H9 (cell line): ENCODE measurements around the gene KCNMB2. TPM values are rescaled to one million over a fixed set of nuclear protein-coding genes. Genes with fewer than 3 reads are reported as not detected.

ENCODE experiments used
- DNase-seq: peaks from one replicate; pipeline ENCODE4 v3.0.0-alpha.2; 2017
- H2AFZ ChIP-seq: one replicate; pipeline ENCODE4 v1.6.1; 2013; ENCODE audit warnings: mild to moderate bottlenecking, low read length, control low read depth, moderate library complexity
- H2AK5ac ChIP-seq: 2 replicates; pipeline ENCODE4 v1.6.1; 2013; ENCODE audit warnings: low read length, control low read depth, mixed read lengths; ENCODE audit not compliant: insufficient read length
- H2BK120ac ChIP-seq: one replicate; pipeline ENCODE4 v1.6.1; 2013; ENCODE audit warnings: low read depth, mild to moderate bottlenecking, low read length, control low read depth, inconsistent platforms; ENCODE audit not compliant: poor library complexity, severe bottlenecking
- H2BK12ac ChIP-seq: 2 replicates; pipeline ENCODE4 v1.6.1; 2013; ENCODE audit warnings: low read length, control low read depth, mixed read lengths, low read depth; ENCODE audit not compliant: insufficient read length
- H2BK15ac ChIP-seq: 2 replicates; pipeline ENCODE4 v1.6.1; 2013; ENCODE audit warnings: low read depth, low read length, control low read depth
- H2BK20ac ChIP-seq: one replicate; pipeline ENCODE4 v1.6.1; 2013; ENCODE audit warnings: low read depth, mild to moderate bottlenecking, low read length, control low read depth, inconsistent platforms; ENCODE audit not compliant: poor library complexity, severe bottlenecking
- H2BK5ac ChIP-seq: 2 replicates; pipeline ENCODE4 v1.6.1; 2013; ENCODE audit warnings: low read length, control low read depth, mixed read lengths; ENCODE audit not compliant: insufficient read length
- H3K14ac ChIP-seq: 2 replicates; pipeline ENCODE4 v1.6.1; 2013; ENCODE audit warnings: low read length, control low read depth; ENCODE audit not compliant: insufficient read depth
- H3K18ac ChIP-seq: 2 replicates; pipeline ENCODE4 v1.6.1; 2013; ENCODE audit warnings: low read depth, mild to moderate bottlenecking, mixed read lengths, low read length, control low read depth; ENCODE audit not compliant: insufficient read length
- H3K23ac ChIP-seq: 2 replicates; pipeline ENCODE4 v1.6.1; 2013; ENCODE audit warnings: low read length, control low read depth, mixed read lengths, low read depth; ENCODE audit not compliant: insufficient read length
- H3K23me2 ChIP-seq: 2 replicates; pipeline ENCODE4 v1.6.1; 2013; ENCODE audit warnings: low read depth, mild to moderate bottlenecking, mixed read lengths, low read length, control low read depth; ENCODE audit not compliant: insufficient read length, poor library complexity, severe bottlenecking
- H3K27ac ChIP-seq: 2 replicates; pipeline ENCODE4 v1.5.1; 2013; ENCODE audit warnings: low read length, control low read depth, mixed read lengths, low read depth; ENCODE audit not compliant: insufficient read length
- H3K27me3 ChIP-seq: 2 replicates; pipeline ENCODE4 v1.6.1; 2013; ENCODE audit warnings: low read length, control low read depth, inconsistent platforms; ENCODE audit not compliant: insufficient read depth
- H3K4ac ChIP-seq: 2 replicates; pipeline ENCODE4 v1.6.1; 2013; ENCODE audit warnings: low read depth, mild to moderate bottlenecking, control low read depth, inconsistent platforms, low read length, moderate library complexity
- H3K4me1 ChIP-seq: 2 replicates; pipeline ENCODE4 v1.6.1; 2013; ENCODE audit warnings: low read length, control low read depth, inconsistent platforms; ENCODE audit not compliant: insufficient read depth
- H3K4me2 ChIP-seq: 2 replicates; pipeline ENCODE4 v1.6.1; 2013; ENCODE audit warnings: low read length, control low read depth, mixed read lengths; ENCODE audit not compliant: insufficient read length, insufficient read depth
- H3K56ac ChIP-seq: 2 replicates; pipeline ENCODE4 v1.6.1; 2013; ENCODE audit warnings: low read depth, mild to moderate bottlenecking, mixed read lengths, low read length, control low read depth; ENCODE audit not compliant: insufficient read length
- H3K79me1 ChIP-seq: 2 replicates; pipeline ENCODE4 v1.6.1; 2013; ENCODE audit warnings: low read depth, mild to moderate bottlenecking, moderate library complexity, low read length, control low read depth, inconsistent platforms; ENCODE audit not compliant: insufficient read depth, poor library complexity, severe bottlenecking
- H3K79me2 ChIP-seq: 2 replicates; pipeline ENCODE4 v1.6.1; 2013; ENCODE audit warnings: low read length, control low read depth, inconsistent platforms; ENCODE audit not compliant: insufficient read depth
- H3K9ac ChIP-seq: 2 replicates; pipeline ENCODE4 v1.6.1; 2013; ENCODE audit warnings: low read length, control low read depth, mixed read lengths; ENCODE audit not compliant: insufficient read length; ENCODE audit errors: extremely low read depth
- H3K9me3 ChIP-seq: one replicate; pipeline ENCODE4 v1.6.1; 2013; ENCODE audit warnings: low read depth, low read length, inconsistent platforms; ENCODE audit not compliant: control insufficient read depth
- H3T11ph ChIP-seq: one replicate; pipeline ENCODE4 v1.6.1; 2013; ENCODE audit warnings: mild to moderate bottlenecking, low read length, control low read depth, inconsistent platforms
- H4K20me1 ChIP-seq: one replicate; pipeline ENCODE4 v1.6.1; 2013; ENCODE audit not compliant: control insufficient read depth, insufficient read length, insufficient read depth
- H4K5ac ChIP-seq: 2 replicates; pipeline ENCODE4 v1.6.1; 2013; ENCODE audit warnings: low read depth, mild to moderate bottlenecking, mixed read lengths, low read length, control low read depth; ENCODE audit not compliant: insufficient read length
- H4K8ac ChIP-seq: replicated peaks from 2 replicates; pipeline ENCODE4 v1.6.1; 2013; ENCODE audit warnings: low read length, control low read depth, mixed read lengths, low read depth; ENCODE audit not compliant: insufficient read length
- H4K91ac ChIP-seq: 2 replicates; pipeline ENCODE4 v1.6.1; 2013; ENCODE audit warnings: low read depth, mild to moderate bottlenecking, moderate library complexity, mixed read lengths, low read length, control low read depth; ENCODE audit not compliant: insufficient read length
- H3K27ac Mint-ChIP-seq, 3 experiments: 2 replicates in 2 of 3; 3 replicates in 1 of 3; pipeline ENCODE4 v1.8.0; 2020 to 2021; ENCODE audit warnings: mixed read lengths in 3 of 3, mild to moderate bottlenecking in 1 of 3, moderate library complexity in 1 of 3
- H3K27me3 Mint-ChIP-seq: 2 replicates; pipeline ENCODE4 v1.8.0; 2021; ENCODE audit warnings: low read depth, mild to moderate bottlenecking, moderate library complexity, mixed read lengths
- H3K36me3 Mint-ChIP-seq, 3 experiments: 2 replicates in 2 of 3; 3 replicates in 1 of 3; pipeline ENCODE4 v1.8.0; 2020 to 2021; ENCODE audit warnings: low read depth in 3 of 3, mixed read lengths in 3 of 3; ENCODE audit not compliant: insufficient read depth in 1 of 3
- H3K4me1 Mint-ChIP-seq, 2 experiments: 2 replicates each; pipeline ENCODE4 v1.8.0; 2020; ENCODE audit warnings: mixed read lengths in 2 of 2
- H3K4me3 Mint-ChIP-seq, 2 experiments: 2 replicates in 1 of 2; 3 replicates in 1 of 2; pipeline ENCODE4 v1.8.0; 2020 to 2021; ENCODE audit warnings: mild to moderate bottlenecking in 2 of 2, mixed read lengths in 2 of 2, moderate library complexity in 1 of 2
- H3K9me3 Mint-ChIP-seq, 2 experiments: 2 replicates in 1 of 2; 3 replicates in 1 of 2; pipeline ENCODE4 v1.8.0; 2020; ENCODE audit warnings: mild to moderate bottlenecking in 2 of 2, mixed read lengths in 2 of 2, moderate library complexity in 1 of 2
- WGBS: extraction: QIAGEN DNeasy Blood & Tissue Kit; methylation state at CpG from one replicate; pipeline ENCODE4 v1.1.7; 2013; ENCODE audit warnings: missing lambda C conversion rate, low lambda C conversion rate, mixed read lengths; ENCODE audit not compliant: insufficient read length; ENCODE audit errors: extremely low coverage; 5-methylcytosine and 5-hydroxymethylcytosine counted together
- total RNA-seq: library from RNA; stranded (reverse); gene quantifications from 2 replicates; pipeline ENCODE4 v1.2.1, GENCODE V29; 2021
- TF ChIP-seq, protein P1 (sequence below): fragments of 200-600 bp; sonication (generic); conservative IDR thresholded peaks from 3 replicates; pipeline ENCODE4 v1.8.0; 2021; ENCODE audit warnings: antibody characterized with exemption, mild to moderate bottlenecking

The KCNMB2 gene
- total RNA-seq, 1 experiment from 2014 or later, result not detected

DNA sequence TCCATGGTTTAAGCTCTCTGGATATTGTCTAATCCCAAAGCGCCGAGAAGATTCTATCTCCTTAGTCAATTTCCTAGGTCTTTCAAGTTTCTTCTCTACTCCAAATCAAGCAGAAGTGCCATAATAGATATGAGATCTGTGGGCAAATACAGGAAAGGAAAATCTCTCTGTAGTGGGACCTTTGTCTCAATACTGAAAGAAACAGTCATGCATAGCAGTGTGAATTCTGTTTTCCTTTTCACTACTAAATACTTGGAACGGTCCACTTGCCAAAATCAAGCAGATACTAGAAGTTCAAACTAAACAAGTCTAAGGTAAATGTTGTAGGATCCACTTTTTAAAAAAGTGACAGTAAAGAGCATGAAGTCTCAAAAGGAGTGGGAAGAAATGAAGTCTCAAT is 298.8 kb downstream of the KCNMB2 start:
- Histone ChIP-seq H3K9ac (no peak overlapping the region), H4K5ac (no peak overlapping the region), H3K18ac (no peak overlapping the region), H2BK12ac (no peak overlapping the region), H3K4me1 (no peaks in the 10 kb centered on the region), H3K4ac (no peak overlapping the region), H3K27me3 (no peaks in the 10 kb centered on the region), H3K56ac (no peak overlapping the region), H3K79me1 (no peaks in the 10 kb centered on the region), H2BK20ac (no peak overlapping the region), H3K79me2 (no peaks in the 10 kb centered on the region), H4K91ac (no peak overlapping the region), H2AFZ (no peak overlapping the region), H3K14ac (no peak overlapping the region), H3K9me3 (no peaks in the 10 kb centered on the region), H3K23ac (no peak overlapping the region), H3K23me2 (no peaks in the 10 kb centered on the region), H4K20me1 (no peaks in the 10 kb centered on the region), H2BK15ac (no peak overlapping the region), H2BK5ac (no peak overlapping the region), H3T11ph (no peak overlapping the region), H2AK5ac (no peak overlapping the region), H4K8ac (no peak overlapping the region), H2BK120ac (no peak overlapping the region), H3K27ac (no peak overlapping the region), H3K4me2 (no peak overlapping the region)
- WGBS, result no CpG with 5 or more reads among the region's 3 CpGs
- H3K27ac Mint-ChIP-seq, result no peak overlapping the region
- H3K9me3 Mint-ChIP-seq, result peaks cover 4 to 9% of the 10 kb centered on the region in 2 experiments; a peak in 4 of 5 replicates
- no peaks in the 10 kb centered on the region for H3K27me3 Mint-ChIP-seq
- no peaks in the 10 kb centered on the region for H3K4me1 Mint-ChIP-seq
- no peak overlapping the region for H3K4me3 Mint-ChIP-seq
- DNase-seq, result no peak
- H3K36me3 Mint-ChIP-seq, result peaks cover 4 to 9% (median 5%) of the 10 kb centered on the region in 3 experiments; a peak in 5 of 7 replicates
- TF ChIP-seq, protein P1, sequence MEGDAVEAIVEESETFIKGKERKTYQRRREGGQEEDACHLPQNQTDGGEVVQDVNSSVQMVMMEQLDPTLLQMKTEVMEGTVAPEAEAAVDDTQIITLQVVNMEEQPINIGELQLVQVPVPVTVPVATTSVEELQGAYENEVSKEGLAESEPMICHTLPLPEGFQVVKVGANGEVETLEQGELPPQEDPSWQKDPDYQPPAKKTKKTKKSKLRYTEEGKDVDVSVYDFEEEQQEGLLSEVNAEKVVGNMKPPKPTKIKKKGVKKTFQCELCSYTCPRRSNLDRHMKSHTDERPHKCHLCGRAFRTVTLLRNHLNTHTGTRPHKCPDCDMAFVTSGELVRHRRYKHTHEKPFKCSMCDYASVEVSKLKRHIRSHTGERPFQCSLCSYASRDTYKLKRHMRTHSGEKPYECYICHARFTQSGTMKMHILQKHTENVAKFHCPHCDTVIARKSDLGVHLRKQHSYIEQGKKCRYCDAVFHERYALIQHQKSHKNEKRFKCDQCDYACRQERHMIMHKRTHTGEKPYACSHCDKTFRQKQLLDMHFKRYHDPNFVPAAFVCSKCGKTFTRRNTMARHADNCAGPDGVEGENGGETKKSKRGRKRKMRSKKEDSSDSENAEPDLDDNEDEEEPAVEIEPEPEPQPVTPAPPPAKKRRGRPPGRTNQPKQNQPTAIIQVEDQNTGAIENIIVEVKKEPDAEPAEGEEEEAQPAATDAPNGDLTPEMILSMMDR, result no peak
